ENCODE data around the gene NME1.
"Not testable (repeated sequence)": the region's sequence is repeated elsewhere in the genome, so short reads cannot be mapped to it uniquely, and the experiment has no call there.

Gene NME1

DNA sequence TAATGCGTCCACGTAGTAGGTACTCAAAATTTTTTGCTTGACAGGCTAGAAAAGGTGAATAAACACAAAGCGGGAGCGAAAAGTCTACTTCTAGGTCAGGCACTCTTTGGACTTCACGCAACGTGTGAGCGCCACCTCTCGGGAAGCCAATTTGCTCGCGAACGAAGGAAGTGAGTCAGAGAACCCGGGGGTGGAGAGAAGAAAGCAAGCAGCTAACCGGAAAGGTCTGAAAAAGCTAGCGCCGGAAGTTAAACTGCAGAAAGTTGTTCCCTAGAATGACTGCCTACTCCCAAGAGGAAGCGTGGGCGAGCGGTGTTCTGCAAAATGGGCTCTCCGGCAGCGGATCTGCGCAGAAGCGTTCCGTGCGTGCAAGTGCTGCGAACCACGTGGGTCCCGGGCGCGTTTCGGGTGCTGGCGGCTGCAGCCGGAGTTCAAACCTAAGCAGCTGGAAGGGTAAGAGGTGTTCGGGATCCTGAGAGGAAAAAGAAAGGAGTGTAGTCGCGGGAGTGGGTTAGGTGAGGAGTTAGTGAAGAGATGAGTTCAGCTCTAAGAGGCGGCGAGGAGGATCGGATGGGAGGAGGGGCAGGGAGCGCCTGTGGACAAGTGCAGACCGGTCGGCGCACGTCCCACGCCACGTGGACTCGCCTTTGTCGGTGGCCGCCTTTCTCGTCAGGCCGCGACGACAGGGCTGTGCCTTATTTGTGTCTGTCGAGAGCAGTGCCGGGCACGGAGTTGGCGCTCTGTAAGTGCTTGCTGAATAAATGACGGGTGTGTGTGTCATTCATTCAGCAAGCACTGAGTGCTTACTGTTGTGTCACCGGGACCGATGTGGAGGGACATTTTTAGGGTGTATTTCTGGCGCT, at the start of gene NME1:
Gene NME1 (plus strand): TSS at position 350 of the 863 bp plus-strand sequence. CDS start 2,096 bp downstream, outside the sequence.
- peak; percentile 64; the same call in 1 of the 2 replicates for TF ChIP-seq POLR2A (IDR thresholded peaks at IDR 0.05; ENCODE audit: low read depth, low read length)
- DNase-seq (ENCODE audit: insufficient read length, low spot score) (peak; percentile 90), FAIRE-seq (peak; percentile 92)

DNA sequence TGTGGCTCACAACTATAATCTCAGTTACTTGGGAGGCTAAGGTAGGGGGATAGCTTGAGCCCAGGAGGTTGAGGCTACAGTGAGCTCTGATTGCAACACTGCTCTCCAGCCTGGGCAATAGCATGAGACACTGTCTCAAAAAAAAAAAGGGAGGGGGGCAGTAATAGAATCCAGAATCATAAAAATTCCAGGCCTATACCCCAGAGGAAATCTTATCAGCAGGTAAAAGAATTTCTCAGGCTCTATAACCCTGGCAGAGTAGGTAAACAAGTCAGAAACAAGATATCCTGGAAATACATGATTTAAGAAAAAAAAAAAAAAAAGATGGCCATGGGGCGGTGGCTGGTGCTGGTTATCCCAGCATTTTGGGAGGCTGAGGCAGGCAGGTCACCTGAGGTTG, 45.6 kb upstream of the NME1 start:
- no peak for FAIRE-seq

DNA sequence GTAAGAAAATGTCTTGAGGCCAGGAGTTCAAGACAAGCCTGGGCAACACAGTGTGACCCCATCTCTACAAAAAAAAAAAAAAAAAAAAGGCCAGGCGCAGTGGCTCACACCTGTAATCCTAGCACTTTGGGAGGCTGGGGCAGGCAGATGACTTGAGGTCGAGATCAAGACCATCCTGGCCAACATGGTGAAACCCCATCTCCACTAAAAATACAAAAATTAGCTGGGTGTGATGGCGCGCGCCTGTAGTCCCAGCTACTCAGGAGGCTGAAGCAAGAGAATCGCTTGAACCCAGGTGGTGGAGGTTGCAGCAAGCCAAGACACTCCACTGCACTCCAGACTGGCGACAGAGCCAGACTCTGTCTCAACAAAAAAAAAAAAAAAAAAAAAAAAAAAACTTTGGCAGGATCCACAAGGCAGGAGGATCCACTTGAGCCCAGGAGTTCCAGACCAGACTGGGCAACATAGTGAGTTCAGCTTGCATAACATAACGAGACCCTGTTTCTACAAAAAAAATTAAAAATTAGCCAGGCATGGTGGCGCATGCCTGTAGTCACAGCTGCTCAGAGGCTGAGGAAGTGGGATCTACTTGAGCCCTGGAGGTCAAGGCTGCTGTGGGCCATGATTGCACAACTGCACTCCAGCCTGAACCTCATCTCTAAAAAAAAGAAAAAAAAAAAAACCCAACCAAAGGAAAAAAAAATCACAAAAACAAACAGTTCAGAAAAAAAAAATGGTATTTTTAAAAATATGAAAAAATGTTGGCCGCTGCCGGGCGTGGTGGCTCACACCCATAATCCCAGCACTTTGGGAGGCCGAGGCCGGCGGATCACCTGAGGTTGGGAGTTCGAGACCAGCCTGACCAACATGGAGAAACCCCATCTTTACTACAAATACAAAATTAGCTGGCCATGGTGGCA, 40.8 kb upstream of the NME1 start:
- DNase-seq (ENCODE audit: insufficient read length, low spot score); FAIRE-seq: not testable (repeated sequence)

More for the DNA sequence above, 45.6 kb upstream of the NME1 start:
- no peak for DNase-seq (ENCODE audit: insufficient read length, low spot score)
- no peak for TF ChIP-seq POLR2A (IDR thresholded peaks at IDR 0.05; ENCODE audit: low read depth, low read length)

DNA sequence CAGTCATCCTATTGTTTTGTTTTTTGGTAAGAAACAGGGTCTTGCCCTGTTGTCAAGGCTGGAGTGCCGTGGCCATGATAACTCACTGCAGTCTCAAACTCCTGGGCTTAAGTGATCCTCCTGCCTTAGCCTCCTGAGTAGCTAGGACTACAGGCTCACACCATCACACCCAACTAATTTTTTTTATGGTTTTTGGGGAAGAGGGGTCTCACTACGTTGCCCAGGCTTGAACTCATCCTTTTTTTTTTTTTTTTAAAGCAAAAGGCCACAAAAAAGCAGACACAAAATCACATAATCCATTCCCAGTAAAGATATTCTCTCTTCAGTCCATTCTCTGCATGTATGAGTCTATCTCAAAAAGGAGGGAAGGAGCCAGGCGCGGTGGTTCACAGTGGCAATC, 38.2 kb upstream of the NME1 start:
- DNase-seq (ENCODE audit: insufficient read length, low spot score), result no peak
- no peak for FAIRE-seq
- no peak for TF ChIP-seq POLR2A (IDR thresholded peaks at IDR 0.05; ENCODE audit: low read depth, low read length)

DNA sequence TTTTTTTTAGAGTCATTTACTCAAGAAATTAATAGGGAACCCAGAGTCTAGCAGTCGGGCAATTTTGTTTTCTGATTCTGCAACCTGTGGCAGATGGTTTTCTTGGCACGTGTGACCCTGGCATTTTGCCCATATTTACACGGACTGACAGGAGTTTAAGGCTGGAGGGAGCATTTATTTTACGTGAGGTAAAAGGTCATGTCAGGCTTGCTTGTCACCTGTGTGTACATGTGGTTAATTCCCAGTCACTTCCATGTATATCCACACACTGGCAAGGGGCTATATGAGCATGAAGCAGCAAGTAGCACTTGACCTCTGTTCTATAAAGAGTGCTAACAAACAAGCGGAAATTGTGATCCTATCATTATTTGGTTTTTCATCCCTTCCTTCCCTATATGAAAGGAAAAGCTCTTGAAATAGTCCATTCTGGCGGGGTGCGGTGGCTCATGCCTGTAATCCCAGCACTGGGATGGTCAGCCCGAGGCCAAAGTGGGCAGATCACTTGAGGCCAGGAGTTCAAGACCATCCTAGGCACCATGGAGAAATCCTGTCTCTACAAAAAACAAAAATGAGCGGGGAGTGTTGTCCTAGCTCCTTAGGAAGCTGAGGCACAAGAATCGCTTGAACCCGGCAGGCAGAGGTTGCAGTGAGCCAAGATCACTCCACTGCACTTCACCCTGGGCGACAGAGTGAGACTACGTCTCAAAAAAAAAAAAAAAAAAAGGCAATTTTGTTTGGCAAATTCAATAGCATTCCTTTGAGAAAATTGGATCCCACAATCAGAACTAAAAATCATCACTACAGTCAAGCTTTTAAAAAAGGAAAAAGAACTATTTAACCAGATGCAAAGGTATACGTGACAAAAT, 34.8 kb upstream of the NME1 start:
- TF ChIP-seq POLR2A (IDR thresholded peaks at IDR 0.05; ENCODE audit: low read depth, low read length), result no peak
- FAIRE-seq, result no peak
- DNase-seq (ENCODE audit: insufficient read length, low spot score), result no peak

DNA sequence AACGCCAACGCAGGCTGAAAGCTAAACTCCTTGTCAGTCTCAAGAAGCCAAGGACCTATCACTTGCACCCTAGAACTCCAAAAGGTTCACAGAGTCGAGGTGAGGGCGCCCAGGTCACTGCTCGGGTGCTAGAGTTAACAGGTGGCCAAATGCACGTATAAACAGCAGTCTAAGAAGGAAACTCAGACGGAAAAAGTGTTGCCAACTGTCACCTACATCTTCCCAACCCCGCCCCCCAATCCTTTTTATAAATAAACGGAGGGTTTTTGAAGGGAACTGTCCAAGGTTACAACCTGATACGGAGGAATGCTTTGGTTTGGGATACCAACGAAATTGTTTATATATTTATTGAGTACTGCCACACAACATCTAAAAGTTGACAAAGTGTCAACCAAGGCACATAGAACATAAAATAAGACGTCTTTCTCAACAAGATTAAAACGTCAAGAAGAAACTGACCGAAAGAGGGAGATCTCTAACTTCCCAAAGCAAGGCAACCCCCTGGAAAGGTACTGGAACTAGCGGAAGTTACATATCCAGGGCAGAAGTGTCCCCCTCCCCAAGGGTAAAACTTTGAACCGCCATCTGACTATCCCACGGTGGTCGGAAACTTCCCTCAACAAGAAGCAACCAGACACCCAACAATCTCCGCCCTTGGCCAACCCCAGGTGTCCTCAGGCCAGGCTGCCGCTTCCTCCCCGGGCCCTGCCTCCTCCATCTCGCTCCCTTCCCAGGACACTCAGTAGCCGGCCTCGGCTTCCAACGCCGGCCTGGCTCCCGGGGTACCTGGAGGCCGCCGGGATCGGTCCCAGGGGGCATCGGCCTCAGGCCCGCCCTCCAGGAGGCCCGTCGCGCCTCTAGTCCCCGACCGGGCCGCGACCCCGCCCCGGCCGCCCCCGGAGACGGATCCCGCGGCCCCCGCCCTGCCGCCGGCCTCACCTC, 33.7 kb upstream of the NME1 start:
- no peak for FAIRE-seq
- no peak for TF ChIP-seq POLR2A (IDR thresholded peaks at IDR 0.05; ENCODE audit: low read depth, low read length)
- DNase-seq (ENCODE audit: insufficient read length, low spot score), result peak; percentile 55

DNA sequence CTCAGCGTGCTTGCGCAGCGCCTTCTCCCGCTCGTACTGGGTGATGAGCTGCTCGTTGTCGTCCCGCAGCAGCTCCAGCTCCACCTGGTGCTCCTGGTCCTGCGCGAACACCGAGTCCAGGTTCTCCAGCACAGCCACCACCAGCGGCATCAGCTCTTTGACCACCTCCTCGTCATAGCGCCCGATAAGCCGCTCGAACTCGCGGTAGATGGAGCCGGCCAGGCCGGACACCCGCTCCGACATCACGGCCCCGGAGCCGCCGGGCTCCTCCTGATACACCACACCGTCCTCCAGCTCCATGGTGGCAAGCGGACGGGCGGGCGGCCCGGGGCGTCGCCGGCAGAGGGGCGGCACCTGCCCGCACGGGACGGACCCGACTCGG, 33.0 kb upstream of the NME1 start:
- no peak for TF ChIP-seq POLR2A (IDR thresholded peaks at IDR 0.05; ENCODE audit: low read depth, low read length)
- peak; percentile 47 for DNase-seq (ENCODE audit: insufficient read length, low spot score)
- FAIRE-seq, result no peak

DNA sequence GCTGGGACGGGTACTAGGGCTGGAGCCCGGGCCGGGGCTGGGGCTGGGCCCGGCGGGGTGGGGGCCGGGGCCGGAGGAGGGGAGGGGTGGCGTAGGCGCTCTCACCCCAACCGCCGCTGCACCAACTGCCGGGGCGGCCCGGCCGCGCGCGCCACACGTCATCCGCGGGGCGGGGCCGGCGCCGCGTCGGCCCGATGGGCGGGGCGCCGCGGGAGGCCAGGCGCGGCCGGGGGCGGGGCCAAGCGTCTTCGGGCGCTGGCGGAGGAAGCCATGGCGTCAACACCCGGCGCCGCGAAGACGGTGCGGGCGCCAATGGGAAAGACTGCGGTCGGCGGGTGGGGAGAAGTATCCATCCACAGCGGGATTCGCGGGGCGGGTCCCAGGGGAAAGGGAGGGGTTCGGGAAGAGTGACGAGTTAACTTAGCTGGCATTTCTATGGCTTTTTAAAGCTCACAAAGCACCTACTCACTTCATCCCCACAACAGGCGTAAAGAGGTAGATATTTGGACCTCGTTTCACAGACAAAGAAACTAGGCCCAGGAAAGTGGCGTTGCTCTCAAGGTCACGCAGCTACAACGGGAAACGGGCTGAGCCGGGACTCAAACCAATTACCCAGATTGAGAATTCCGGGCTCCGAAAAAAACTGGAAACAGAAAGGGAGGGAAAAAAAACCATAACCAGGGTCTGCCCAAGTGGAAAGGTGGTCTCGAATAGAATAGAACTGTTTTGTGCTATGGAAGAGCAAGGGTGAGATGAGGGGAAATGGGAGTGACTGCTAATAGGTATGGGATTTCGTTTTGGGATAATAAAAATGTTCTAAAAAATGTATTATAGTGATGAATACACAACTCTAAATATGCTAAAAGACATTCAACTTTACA, 32.4 kb upstream of the NME1 start, which contains the start of gene SPAG9:
Gene SPAG9 (minus strand): TSS at position 130 of the 881 bp plus-strand sequence. CDS start 212 bp downstream, outside the sequence.
- peak; percentile 98 for DNase-seq (ENCODE audit: insufficient read length, low spot score)
- FAIRE-seq, result no peak
- TF ChIP-seq POLR2A (IDR thresholded peaks at IDR 0.05; ENCODE audit: low read depth, low read length), result peak; percentile 78

DNA sequence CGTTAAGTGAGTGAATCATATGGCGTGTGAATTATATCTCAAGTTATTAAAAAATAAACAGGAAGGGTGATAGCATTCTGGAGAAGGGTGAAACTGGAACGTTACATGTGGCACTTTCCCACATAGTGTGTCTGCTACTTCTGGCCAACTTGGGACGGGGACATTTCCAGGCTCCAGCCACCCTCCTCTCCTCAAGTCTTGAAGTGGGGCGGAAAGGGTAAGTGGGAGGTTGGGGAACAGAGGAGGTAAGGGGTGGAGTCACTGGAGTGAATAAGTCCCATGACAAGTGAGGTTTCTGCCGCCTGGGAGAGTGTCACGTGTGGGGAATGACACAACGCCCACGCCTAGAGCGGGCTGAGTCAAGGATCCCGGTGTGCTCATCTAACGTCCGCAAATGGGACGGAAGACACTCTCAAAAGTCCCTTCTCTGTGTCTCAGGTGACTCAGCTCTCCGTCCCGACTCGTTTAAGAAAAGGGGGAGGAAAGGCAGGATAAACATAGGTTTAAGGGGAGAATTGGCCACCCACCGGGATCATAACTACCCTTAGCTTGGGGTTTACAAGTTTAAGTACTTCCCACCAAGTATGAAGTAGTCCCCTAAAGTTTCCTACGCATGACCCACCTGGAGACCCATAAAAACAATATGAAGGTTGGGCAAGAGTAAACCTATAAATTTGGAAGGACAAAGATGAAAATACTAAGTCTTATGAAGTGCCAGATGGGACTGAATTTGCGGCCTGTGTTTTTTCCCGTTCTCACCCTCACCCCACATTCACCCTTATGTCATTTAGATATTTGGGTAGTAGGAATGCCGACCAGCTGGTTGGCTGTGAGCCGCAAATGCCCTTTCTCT, 31.5 kb upstream of the NME1 start:
- peak; percentile 98 for DNase-seq (ENCODE audit: insufficient read length, low spot score)
- peak; percentile 53 for TF ChIP-seq POLR2A (IDR thresholded peaks at IDR 0.05; ENCODE audit: low read depth, low read length)
- FAIRE-seq, result peak; percentile 99

DNA sequence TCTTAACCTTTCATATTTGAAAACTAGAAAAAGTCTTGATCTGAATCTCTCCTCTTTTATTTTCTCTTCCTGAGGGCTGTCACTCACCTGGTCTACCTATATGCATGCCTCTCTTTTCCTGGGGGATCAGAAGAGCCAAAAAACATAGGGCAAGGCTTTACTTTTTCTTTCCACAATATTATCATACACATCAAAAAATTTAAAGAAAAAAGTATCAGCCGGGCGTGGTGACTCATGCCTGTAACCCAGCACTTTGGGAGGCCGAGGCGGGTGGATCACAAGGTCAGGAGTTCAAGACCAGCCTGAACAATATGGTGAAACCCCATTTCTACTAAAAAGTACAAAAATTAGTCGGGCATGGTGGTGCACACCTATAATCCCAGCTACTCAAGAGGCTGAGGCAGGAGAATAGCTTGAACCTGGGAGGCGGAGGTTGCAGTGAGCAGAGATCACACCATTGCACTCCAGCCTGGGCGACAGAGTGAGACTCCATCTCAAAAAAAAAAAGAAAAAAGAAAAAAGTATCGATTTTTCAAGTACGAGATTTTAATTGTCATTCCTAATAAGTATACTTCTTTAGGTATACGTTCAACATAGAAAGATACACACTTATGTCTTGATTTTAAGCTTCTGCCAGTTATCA, 30.8 kb upstream of the NME1 start:
- DNase-seq (ENCODE audit: insufficient read length, low spot score); FAIRE-seq: not testable (repeated sequence)
